ENCODE measurements around the gene BLOC1S3.
"Not testable (repeated sequence)": the region's sequence is repeated elsewhere in the genome, so short reads cannot be mapped to it uniquely, and the experiment has no call there.

Gene BLOC1S3

GRCh38 chr19:45217193-45217956, 38.8 kb downstream of the BLOC1S3 start:
- no peak for DNase-seq (ENCODE audit: low read depth in 1 of 2, low spot score in 1 of 2)
- in situ Hi-C loops (cut with HindIII; ENCODE audit: low pct_unique_long_range_greater_than_20kb, low sequenced_read_pairs), result no loop called here
- no peak for TF ChIP-seq JUND (IDR thresholded peaks at IDR 0.05; ENCODE audit: low read depth)

- in situ Hi-C loops (cut with HindIII; ENCODE audit: low pct_unique_long_range_greater_than_20kb, low sequenced_read_pairs), result no loop called here
- DNase-seq (ENCODE audit: low read depth in 1 of 2, low spot score in 1 of 2), result no peak
These were observed 39.4 kb downstream of the BLOC1S3 start for GRCh38 chr19:45217957-45218334.

GRCh38 chr19:45218426-45218825, 39.8 kb downstream of the BLOC1S3 start:
- TF ChIP-seq JUND (IDR thresholded peaks at IDR 0.05; ENCODE audit: low read depth), result no peak
- in situ Hi-C loops (cut with HindIII; ENCODE audit: low pct_unique_long_range_greater_than_20kb, low sequenced_read_pairs), result no loop called here
- no peak for DNase-seq (ENCODE audit: low read depth in 1 of 2, low spot score in 1 of 2)

More at GRCh38 chr19:45217957-45218334, 39.4 kb downstream of the BLOC1S3 start:
- TF ChIP-seq JUND (IDR thresholded peaks at IDR 0.05; ENCODE audit: low read depth), result no peak

- no peak for DNase-seq (ENCODE audit: low read depth in 1 of 2, low spot score in 1 of 2)
- TF ChIP-seq JUND (IDR thresholded peaks at IDR 0.05; ENCODE audit: low read depth), result no peak
- in situ Hi-C loops (cut with HindIII; ENCODE audit: low pct_unique_long_range_greater_than_20kb, low sequenced_read_pairs), result no loop called here
These were observed 40.5 kb downstream of the BLOC1S3 start for GRCh38 chr19:45218911-45219743.

GRCh38 chr19:45222724-45223123, 44.1 kb downstream of the BLOC1S3 start:
- TF ChIP-seq JUND (IDR thresholded peaks at IDR 0.05; ENCODE audit: low read depth), result no peak
- in situ Hi-C loops (cut with HindIII; ENCODE audit: low pct_unique_long_range_greater_than_20kb, low sequenced_read_pairs), result no loop called here
- DNase-seq (ENCODE audit: low read depth in 1 of 2, low spot score in 1 of 2), result no peak

- DNase-seq (ENCODE audit: low read depth in 1 of 2, low spot score in 1 of 2), result no peak
- in situ Hi-C loops (cut with HindIII; ENCODE audit: low pct_unique_long_range_greater_than_20kb, low sequenced_read_pairs), result no loop called here
- no peak for TF ChIP-seq JUND (IDR thresholded peaks at IDR 0.05; ENCODE audit: low read depth)
These were observed 45.3 kb downstream of the BLOC1S3 start for GRCh38 chr19:45223879-45224278.

GRCh38 chr19:45224645-45225044, 46.1 kb downstream of the BLOC1S3 start:
- in situ Hi-C loops (cut with HindIII; ENCODE audit: low pct_unique_long_range_greater_than_20kb, low sequenced_read_pairs), result no loop called here
- DNase-seq (ENCODE audit: low read depth in 1 of 2, low spot score in 1 of 2), result no peak
- TF ChIP-seq JUND (IDR thresholded peaks at IDR 0.05; ENCODE audit: low read depth), result no peak

- DNase-seq (ENCODE audit: low read depth in 1 of 2, low spot score in 1 of 2); in situ Hi-C loops (cut with HindIII; ENCODE audit: low pct_unique_long_range_greater_than_20kb, low sequenced_read_pairs): not testable (repeated sequence)
These were observed 50.5 kb downstream of the BLOC1S3 start for GRCh38 chr19:45229056-45229455.
